Thoracic aorta (tissue), 2 donors: ENCODE measurements around the gene TMEM239. TPM values are rescaled to one million over a fixed set of nuclear protein-coding genes. Genes with fewer than 3 reads are reported as not detected.
"Not testable (repeated sequence)": the region's sequence is repeated elsewhere in the genome, so short reads cannot be mapped to it uniquely, and the experiment has no call there.

Experiments
- ATAC-seq: fragments of 150-250 bp; one replicate; pipeline ENCODE4 v1.8.0; 2017; ENCODE audit warnings: low read depth; ENCODE audit not compliant: insufficient number of reproducible peaks, low FRiP score
- DNase-seq: peaks from one replicate; pipeline ENCODE4 v3.0.0-alpha.2; 2020; ENCODE audit warnings: low spot score
- H3K27ac ChIP-seq, 2 donors: fragments of 200-600 bp; sonication (generic); 1 replicate in 1 of 2; 2 replicates in 1 of 2; pipeline ENCODE4 v1.5.1; 2016; ENCODE audit warnings: mild to moderate bottlenecking in 2 of 2, moderate library complexity in 2 of 2
- H3K27me3 ChIP-seq: fragments of 200-600 bp; sonication (generic); replicated peaks from 2 replicates; pipeline ENCODE4 v1.6.0; 2016; ENCODE audit warnings: mild to moderate bottlenecking; ENCODE audit not compliant: insufficient read depth
- H3K36me3 ChIP-seq: fragments of 200-600 bp; sonication (generic); one replicate; pipeline ENCODE4 v1.5.1; 2016
- H3K4me1 ChIP-seq, 2 donors: fragments of 200-600 bp; sonication (generic); 1 replicate in 1 of 2; 2 replicates in 1 of 2; pipeline versions ENCODE4 v1.5.1 to v1.6.0; 2016; ENCODE audit warnings: low read depth in 2 of 2, mild to moderate bottlenecking in 1 of 2; ENCODE audit not compliant: control insufficient read depth in 1 of 2
- H3K4me3 ChIP-seq: fragments of 200-600 bp; sonication (generic); 2 replicates; pipeline ENCODE4 v1.5.1; 2016; ENCODE audit warnings: mild to moderate bottlenecking
- H3K9me3 ChIP-seq: fragments of 200-600 bp; sonication (generic); 2 replicates; pipeline ENCODE4 v1.5.1; 2016
- total RNA-seq, 2 donors: library from RNA; depleted of rRNA; stranded (reverse); fragments of >200 nt; gene quantifications; one replicate each; pipeline versions ENCODE4 v1.1.0 to v1.2.3, GENCODE V29; 2016
- TF ChIP-seq, protein P1 (sequence below): fragments of 200-600 bp; sonication (generic); IDR thresholded peaks from one replicate; pipeline ENCODE4 v1.5.1; 2019; ENCODE audit warnings: antibody characterized with exemption

TMEM239 gene
- not detected for total RNA-seq

DNA sequence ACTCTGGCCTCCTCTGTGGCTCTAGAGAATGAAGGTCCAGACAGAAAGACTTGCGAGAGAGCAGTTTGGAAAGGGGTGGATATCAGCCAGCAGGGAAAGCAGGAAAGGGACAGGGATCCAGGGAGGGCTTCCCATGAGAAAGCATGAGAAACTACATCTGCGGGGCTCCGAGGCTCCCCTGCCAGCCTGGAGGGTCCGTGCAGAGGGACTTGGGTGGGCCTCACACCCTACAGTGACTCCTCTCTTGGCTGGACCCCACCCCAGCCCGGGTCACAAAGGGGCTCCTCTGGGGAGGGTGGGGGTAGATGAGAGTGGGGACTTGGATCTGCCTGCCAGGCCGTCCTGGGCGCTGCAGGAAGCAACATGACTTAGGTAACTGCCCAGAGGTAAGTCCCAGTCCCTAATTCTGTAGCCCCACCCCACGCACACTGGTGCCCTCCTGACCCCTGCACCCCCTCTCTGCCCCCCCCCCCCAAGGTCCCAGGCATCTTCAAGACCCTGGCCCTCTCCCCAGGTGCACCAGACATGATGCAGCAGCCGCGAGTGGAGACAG, at the start of gene TMEM239:
Gene TMEM239 (plus strand): TSS at position 335 of the 553 bp plus-strand sequence. CDS start 191 bp downstream, at position 526.
- DNase-seq = no peak
- no peaks in the 10 kb centered on the region for H3K27me3 ChIP-seq
- no peaks in the 10 kb centered on the region for H3K9me3 ChIP-seq
- no peak within 1 kb of the TSS for H3K27ac ChIP-seq
- no peak within 1 kb of the TSS for H3K4me3 ChIP-seq
- H3K36me3 ChIP-seq = no peaks in the 10 kb centered on the region
- TF ChIP-seq, protein P1, sequence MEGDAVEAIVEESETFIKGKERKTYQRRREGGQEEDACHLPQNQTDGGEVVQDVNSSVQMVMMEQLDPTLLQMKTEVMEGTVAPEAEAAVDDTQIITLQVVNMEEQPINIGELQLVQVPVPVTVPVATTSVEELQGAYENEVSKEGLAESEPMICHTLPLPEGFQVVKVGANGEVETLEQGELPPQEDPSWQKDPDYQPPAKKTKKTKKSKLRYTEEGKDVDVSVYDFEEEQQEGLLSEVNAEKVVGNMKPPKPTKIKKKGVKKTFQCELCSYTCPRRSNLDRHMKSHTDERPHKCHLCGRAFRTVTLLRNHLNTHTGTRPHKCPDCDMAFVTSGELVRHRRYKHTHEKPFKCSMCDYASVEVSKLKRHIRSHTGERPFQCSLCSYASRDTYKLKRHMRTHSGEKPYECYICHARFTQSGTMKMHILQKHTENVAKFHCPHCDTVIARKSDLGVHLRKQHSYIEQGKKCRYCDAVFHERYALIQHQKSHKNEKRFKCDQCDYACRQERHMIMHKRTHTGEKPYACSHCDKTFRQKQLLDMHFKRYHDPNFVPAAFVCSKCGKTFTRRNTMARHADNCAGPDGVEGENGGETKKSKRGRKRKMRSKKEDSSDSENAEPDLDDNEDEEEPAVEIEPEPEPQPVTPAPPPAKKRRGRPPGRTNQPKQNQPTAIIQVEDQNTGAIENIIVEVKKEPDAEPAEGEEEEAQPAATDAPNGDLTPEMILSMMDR = no peak
- H3K4me1 ChIP-seq = peaks cover 0 to 9% of the 10 kb centered on the region in 2 donors
- ATAC-seq = no peak

GRCh38 chr20:2767768-2768631, 48.2 kb upstream of the TMEM239 start:
- no peaks in the 10 kb centered on the region for H3K9me3 ChIP-seq
- H3K27ac ChIP-seq = no peak overlapping the region
- ATAC-seq = peak; percentile 38
- H3K4me3 ChIP-seq = peak overlapping the region; percentile 52
- no peaks in the 10 kb centered on the region for H3K27me3 ChIP-seq
- H3K4me1 ChIP-seq = peaks cover 11 to 35% of the 10 kb centered on the region in 2 donors
- TF ChIP-seq, protein P1 = no peak
- no peaks in the 10 kb centered on the region for H3K36me3 ChIP-seq
- DNase-seq = no peak

DNA sequence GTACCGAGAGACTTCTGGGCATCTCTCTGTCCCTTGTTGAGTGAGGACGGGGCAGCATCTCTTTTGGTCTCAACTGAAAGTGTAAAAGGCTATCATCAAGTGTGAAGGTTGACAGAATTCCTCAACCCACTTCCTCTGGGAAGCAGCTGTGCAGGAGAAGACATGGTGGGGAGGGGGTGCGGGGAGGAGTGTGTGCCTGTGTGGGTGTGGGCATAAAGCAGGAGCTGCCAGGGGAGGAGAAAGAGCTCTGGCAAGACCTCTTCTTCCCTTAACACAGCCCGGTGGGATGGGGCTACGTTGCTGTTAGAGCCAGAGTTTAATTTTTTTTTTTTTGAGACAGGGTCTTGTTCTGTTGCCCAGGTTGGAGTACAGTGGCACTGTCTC, 47.5 kb upstream of the TMEM239 start:
- TF ChIP-seq, protein P1 = no peak
- Histone ChIP-seq H3K4me1 (peaks cover 11 to 35% of the 10 kb centered on the region in 2 donors), H3K27me3 (peaks cover 3% of the 10 kb centered on the region), H3K4me3 (peak overlapping the region; percentile 52), H3K36me3 (no peaks in the 10 kb centered on the region), H3K9me3 (no peaks in the 10 kb centered on the region), H3K27ac (no peak overlapping the region)
- DNase-seq (no peak), ATAC-seq (no peak)

DNA sequence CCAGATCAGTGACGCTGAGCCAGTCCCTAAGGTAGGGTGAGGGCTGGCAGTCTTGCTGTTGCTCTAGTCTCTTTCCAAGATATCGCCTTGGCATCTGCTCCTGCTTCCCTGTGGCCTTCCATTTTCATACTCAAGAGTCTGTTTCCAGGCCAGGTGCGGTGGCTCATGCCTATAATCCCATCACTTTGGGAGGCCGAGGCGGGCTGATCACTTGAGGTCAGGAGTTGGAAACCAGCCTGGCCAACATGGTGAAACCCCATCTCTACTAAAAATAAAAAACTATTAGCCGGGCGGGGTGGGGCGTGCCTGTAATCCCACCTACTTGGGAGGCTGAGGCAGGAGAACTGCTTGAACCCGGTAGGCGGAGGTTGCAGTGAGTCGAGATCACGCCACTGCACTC, 46.1 kb upstream of the TMEM239 start:
- peaks cover 11 to 35% of the 10 kb centered on the region in 2 donors for H3K4me1 ChIP-seq
- H3K9me3 ChIP-seq, H3K27me3 ChIP-seq, H3K4me3 ChIP-seq, ATAC-seq, H3K36me3 ChIP-seq, DNase-seq, H3K27ac ChIP-seq: not testable (repeated sequence)

GRCh38 chr20:2771631-2772080, 44.5 kb upstream of the TMEM239 start:
- DNase-seq (no peak), ATAC-seq (no peak)

More at GRCh38 chr20:2771631-2772080, 44.5 kb upstream of the TMEM239 start:
- peaks cover 3% of the 10 kb centered on the region for H3K9me3 ChIP-seq
- TF ChIP-seq, protein P1 = no peak
- peaks cover 3% of the 10 kb centered on the region for H3K27me3 ChIP-seq
- H3K27ac ChIP-seq = no peak overlapping the region
- peaks cover 11 to 35% of the 10 kb centered on the region in 2 donors for H3K4me1 ChIP-seq
- no peaks in the 10 kb centered on the region for H3K36me3 ChIP-seq
- H3K4me3 ChIP-seq = no peak overlapping the region
